Neural cell (in vitro differentiated cells): ENCODE results near the gene C10orf90. TPM values are rescaled to one million over a fixed set of nuclear protein-coding genes. Genes with fewer than 3 reads are reported as not detected.

Experiments used
- H2AFZ ChIP-seq: fragments of 200-600, 300-800 bp; sonication (generic), shearing (Covaris generic); 2 replicates; pipeline ENCODE4 v1.6.0; 2014; ENCODE audit warnings: low read depth, mild to moderate bottlenecking, antibody characterized with exemption, low read length, moderate library complexity
- H3F3A ChIP-seq: fragments of 200-600 bp; shearing (Covaris generic); 2 replicates; pipeline ENCODE4 v1.6.1; 2016; ENCODE audit warnings: mild to moderate bottlenecking, moderate library complexity, mixed read lengths, antibody characterized with exemption, low read length; ENCODE audit not compliant: insufficient read depth, poor library complexity, severe bottlenecking
- H3K27ac ChIP-seq: fragments of 200-600, 300-800 bp; sonication (generic), shearing (Covaris generic); 2 replicates; pipeline ENCODE4 v1.5.1; 2014; ENCODE audit warnings: mild to moderate bottlenecking, low read length, moderate library complexity
- H3K27me3 ChIP-seq: fragments of 300-800, 200-600 bp; sonication (generic), shearing (Covaris generic); 2 replicates; pipeline ENCODE4 v1.6.0; 2014; ENCODE audit warnings: mild to moderate bottlenecking, low read depth, low read length, moderate library complexity; ENCODE audit not compliant: insufficient read depth
- H3K36me3 ChIP-seq: fragments of 300-800, 200-600 bp; sonication (generic), shearing (Covaris generic); 2 replicates; pipeline ENCODE4 v1.5.1; 2014; ENCODE audit warnings: mild to moderate bottlenecking, antibody characterized with exemption, low read length, moderate library complexity; ENCODE audit not compliant: insufficient read depth
- H3K4me2 ChIP-seq: fragments of 300-800, 200-600 bp; sonication (generic), shearing (Covaris generic); 2 replicates; pipeline ENCODE4 v1.6.0; 2014; ENCODE audit warnings: mild to moderate bottlenecking, low read length
- H3K4me3 ChIP-seq: fragments of 300-800, 200-600 bp; sonication (generic), shearing (Covaris generic); 2 replicates; pipeline ENCODE4 v1.5.1; 2014; ENCODE audit warnings: mild to moderate bottlenecking, low read length, moderate library complexity
- H3K79me2 ChIP-seq: fragments of 200-600 bp; shearing (Covaris generic); replicated peaks from 2 replicates; pipeline ENCODE4 v1.6.0; 2014; ENCODE audit warnings: mild to moderate bottlenecking, low read length, moderate library complexity; ENCODE audit not compliant: insufficient read depth
- H3K9ac ChIP-seq: fragments of 300-800, 200-600 bp; sonication (generic), shearing (Covaris generic); 2 replicates; pipeline ENCODE4 v1.6.1; 2016; ENCODE audit warnings: mild to moderate bottlenecking, low read length, mixed read lengths
- H3K9me2 ChIP-seq: fragments of 200-600 bp; shearing (Covaris generic); 2 replicates; pipeline ENCODE4 v1.6.1; 2016; ENCODE audit warnings: mild to moderate bottlenecking, low read length, mixed read lengths; ENCODE audit not compliant: insufficient read depth
- H3K9me3 ChIP-seq: fragments of 200-600, 300-800 bp; sonication (generic), shearing (Covaris generic); 2 replicates; pipeline ENCODE4 v1.6.1; 2016; ENCODE audit warnings: mild to moderate bottlenecking, mixed run types, low read length, moderate library complexity, mixed read lengths
- H4K20me1 ChIP-seq: fragments of 200-600 bp; shearing (Covaris generic); 2 replicates; pipeline ENCODE4 v1.6.1; 2016; ENCODE audit warnings: mild to moderate bottlenecking, mixed run types; ENCODE audit not compliant: insufficient read depth
- CTCF ChIP-seq: fragments of 450-650 bp; IDR thresholded peaks from 2 replicates; pipeline ENCODE4 v1.5.1; 2014; ENCODE audit warnings: antibody characterized with exemption, mild to moderate bottlenecking, moderate library complexity; ENCODE audit not compliant: poor library complexity, severe bottlenecking
- EP300 ChIP-seq: fragments of 450-650 bp; conservative IDR thresholded peaks from 2 replicates; pipeline ENCODE4 v1.6.1; 2014; ENCODE audit warnings: antibody characterized with exemption, mild to moderate bottlenecking, moderate library complexity; ENCODE audit not compliant: poor library complexity, severe bottlenecking
- EZH2 ChIP-seq: fragments of 200-600, 300-800 bp; shearing (Covaris generic), sonication (generic); IDR thresholded peaks from 2 replicates; pipeline ENCODE4 v1.6.1; 2014; ENCODE audit warnings: antibody characterized with exemption, low read length, borderline replicate concordance, mild to moderate bottlenecking; ENCODE audit not compliant: insufficient read depth, poor library complexity, severe bottlenecking
- MXI1 ChIP-seq: fragments of 450-650 bp; conservative IDR thresholded peaks from 2 replicates; pipeline ENCODE4 v1.6.1; 2014; ENCODE audit warnings: antibody characterized with exemption, mild to moderate bottlenecking; ENCODE audit not compliant: poor library complexity, severe bottlenecking
- POLR2AphosphoS5 ChIP-seq: IDR thresholded peaks from 2 replicates; pipeline ENCODE4 v1.6.1; 2012
- RAD21 ChIP-seq: fragments of 450-650 bp; conservative IDR thresholded peaks from 2 replicates; pipeline ENCODE4 v1.6.1; 2014; ENCODE audit warnings: antibody characterized with exemption, mild to moderate bottlenecking, moderate library complexity
- REST ChIP-seq: IDR thresholded peaks from 2 replicates; pipeline ENCODE4 v1.6.1; 2012; ENCODE audit warnings: borderline replicate concordance
- SMC3 ChIP-seq: fragments of 450-650 bp; conservative IDR thresholded peaks from 2 replicates; pipeline ENCODE4 v1.6.1; 2014; ENCODE audit warnings: antibody characterized with exemption, mild to moderate bottlenecking, moderate library complexity; ENCODE audit not compliant: poor library complexity
- TAF1 ChIP-seq: IDR thresholded peaks from 2 replicates; pipeline ENCODE4 v1.6.1; 2012; ENCODE audit warnings: low read depth
- polyA plus RNA-seq: library from polyadenylated mRNA; depleted of rRNA; stranded (reverse); fragments of >200 nt; gene quantifications from 2 replicates; pipeline ENCODE4 v1.2.3, GENCODE V29; 2014

The C10orf90 gene
- polyA plus RNA-seq, 1 donor from 2014 or later: not detected

- TF ChIP-seq SMC3: no peak
- TF ChIP-seq EP300: no peak
- TF ChIP-seq EZH2: no peak
- TF ChIP-seq REST: no peak
- no peak for TF ChIP-seq TAF1
- TF ChIP-seq RAD21: no peak
- TF ChIP-seq POLR2AphosphoS5: no peak
- Histone ChIP-seq H3K79me2 (no peaks in the 10 kb centered on the region), H3K27ac (no peak overlapping the region), H3K27me3 (no peaks in the 10 kb centered on the region), H3K9ac (no peak overlapping the region), H4K20me1 (no peaks in the 10 kb centered on the region), H3K36me3 (no peaks in the 10 kb centered on the region), H3K9me3 (no peaks in the 10 kb centered on the region), H3K4me3 (peak overlapping the region; percentile 28), H3F3A (no peaks in the 10 kb centered on the region), H3K4me2 (peak overlapping the region; percentile 7), H2AFZ (no peak overlapping the region), H3K9me2 (no peaks in the 10 kb centered on the region)
These were observed 100.3 kb downstream of the C10orf90 start for GRCh38 chr10:126570245-126570570.

GRCh38 chr10:126569513-126570244 is 100.8 kb downstream of the C10orf90 start:
- Histone ChIP-seq H4K20me1 (no peaks in the 10 kb centered on the region), H3K4me2 (peak overlapping the region; percentile 7), H3K9me2 (no peaks in the 10 kb centered on the region), H2AFZ (no peak overlapping the region), H3K36me3 (no peaks in the 10 kb centered on the region), H3K9ac (no peak overlapping the region), H3K27ac (no peak overlapping the region), H3K27me3 (no peaks in the 10 kb centered on the region), H3K9me3 (no peaks in the 10 kb centered on the region), H3K79me2 (no peaks in the 10 kb centered on the region), H3K4me3 (peak overlapping the region; percentile 28), H3F3A (no peaks in the 10 kb centered on the region)
- TF ChIP-seq CTCF (no peak), EP300 (no peak), EZH2 (no peak), TAF1 (no peak), MXI1 (no peak), REST (no peak), POLR2AphosphoS5 (no peak), SMC3 (no peak), RAD21 (no peak)
